ENCODE results near the gene PEX12.
"Not testable (repeated sequence)": the region's sequence is repeated elsewhere in the genome, so short reads cannot be mapped to it uniquely, and the experiment has no call there.

Gene PEX12

DNA sequence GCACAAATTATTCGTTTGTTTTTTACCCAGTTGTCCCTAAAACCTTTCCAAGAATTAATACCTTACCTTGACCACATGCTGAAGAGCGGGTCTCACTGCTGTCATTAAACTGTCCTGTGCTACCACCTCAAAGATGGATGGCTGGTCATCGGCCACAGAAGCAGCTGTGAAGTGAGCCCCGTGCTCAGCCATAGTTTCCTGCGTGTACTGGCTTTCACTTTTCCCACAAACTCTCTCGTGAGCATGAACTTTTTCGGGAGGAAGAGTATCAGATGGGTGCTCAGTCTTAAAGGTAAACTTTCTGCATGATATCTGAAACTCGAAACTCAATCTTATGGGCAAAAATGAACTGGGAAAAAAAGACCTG lies 558 bp downstream of the PEX12 start:
- no peak for DNase-seq

DNA sequence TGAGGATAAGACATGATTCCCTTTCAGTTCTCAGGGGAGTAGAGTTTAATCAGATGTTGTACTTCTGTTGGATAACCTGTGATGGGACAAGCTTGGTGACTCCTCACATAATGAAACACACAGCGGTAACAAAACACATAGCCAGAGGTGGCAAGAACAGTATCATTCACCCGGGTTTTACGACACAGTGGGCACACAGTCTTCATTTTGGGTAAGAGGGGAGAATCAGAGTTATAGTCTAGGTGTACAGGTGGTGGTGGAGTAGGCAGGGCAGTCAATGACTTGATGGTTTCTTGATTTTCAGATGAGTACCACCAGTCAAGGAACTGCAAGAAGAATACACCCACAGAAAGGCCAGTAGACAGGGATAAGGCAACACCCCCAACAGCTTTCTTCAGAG lies 2.6 kb downstream of the PEX12 start:
- no peak for DNase-seq

DNA sequence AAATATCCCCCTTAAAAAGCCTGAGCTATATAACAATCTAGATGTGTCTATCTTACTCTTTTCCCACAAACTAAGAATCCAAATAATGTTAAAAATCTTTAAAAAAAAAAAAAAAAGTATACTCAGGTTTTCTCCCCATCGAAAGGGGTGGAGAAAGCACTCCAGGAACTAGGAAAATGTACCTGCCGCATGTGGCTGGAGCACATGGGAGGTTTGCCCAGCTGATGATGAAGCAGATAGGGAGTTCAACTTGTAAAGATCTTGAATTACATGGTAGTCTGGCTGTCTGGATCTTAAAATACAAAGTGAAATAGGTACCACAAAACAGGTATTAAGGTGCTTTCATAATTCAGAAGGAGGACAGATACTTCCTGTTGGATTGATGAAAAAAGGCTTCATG lies 9.0 kb downstream of the PEX12 start:
- no peak for DNase-seq

DNA sequence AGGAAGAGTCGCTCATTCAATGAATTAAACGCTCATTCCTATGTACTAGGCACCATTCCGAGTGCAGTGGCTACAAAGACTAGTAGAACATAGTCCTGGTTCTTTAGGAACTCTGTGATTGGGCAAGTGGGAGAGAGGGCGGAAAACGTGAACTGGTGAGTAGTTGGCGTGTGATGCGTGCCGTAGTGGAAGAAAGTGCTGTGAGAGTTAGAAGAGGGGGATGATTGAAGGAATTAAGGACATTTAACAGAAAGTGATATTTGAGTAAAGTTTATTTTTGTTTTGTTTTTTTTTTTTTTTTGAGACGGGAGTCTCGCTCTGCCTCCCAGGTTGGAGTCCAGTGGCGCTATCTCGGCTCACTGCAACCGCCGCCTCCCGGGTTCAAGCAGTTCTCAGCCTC lies 9.8 kb downstream of the PEX12 start:
- peak; percentile 33 for DNase-seq

DNA sequence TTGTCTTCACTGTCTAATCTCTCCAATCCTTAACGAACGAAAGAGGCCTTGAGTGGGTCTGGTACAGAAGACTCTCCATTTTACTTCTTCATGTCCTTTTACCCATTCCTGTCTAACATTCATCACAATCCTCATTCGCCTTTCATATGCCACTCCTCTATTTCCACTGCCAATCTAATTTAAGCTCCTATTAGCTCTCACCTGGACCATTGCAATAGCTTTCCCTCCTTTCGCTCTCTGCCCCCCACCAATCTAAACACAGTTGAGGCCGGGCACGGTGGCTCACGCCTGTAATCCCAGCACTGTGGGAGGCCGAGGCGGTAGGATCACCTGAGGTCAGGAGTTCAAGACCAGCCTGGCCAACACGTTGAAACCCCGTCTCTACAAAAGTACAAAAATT lies 11.4 kb downstream of the PEX12 start:
- no peak for DNase-seq

DNA sequence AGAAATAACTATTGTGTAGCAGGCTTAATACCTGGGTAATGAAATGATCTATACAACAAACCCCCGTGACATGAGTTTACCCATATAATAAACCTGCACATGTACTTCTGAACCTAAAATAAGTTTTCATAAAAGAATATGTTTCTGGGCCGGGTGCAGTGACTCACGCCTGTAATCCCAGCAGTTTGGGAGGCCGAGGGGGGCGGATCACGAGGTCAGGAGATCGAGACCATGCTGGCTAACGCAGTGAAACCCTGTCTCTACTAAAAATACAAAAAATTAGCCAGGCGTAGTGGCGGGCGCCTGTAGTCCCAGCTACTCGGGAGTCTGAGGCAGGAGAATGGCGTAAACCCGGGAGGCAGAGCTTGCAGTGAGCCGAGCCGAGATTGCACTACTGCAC lies 15.2 kb downstream of the PEX12 start:
- not testable (repeated sequence) for DNase-seq

DNA sequence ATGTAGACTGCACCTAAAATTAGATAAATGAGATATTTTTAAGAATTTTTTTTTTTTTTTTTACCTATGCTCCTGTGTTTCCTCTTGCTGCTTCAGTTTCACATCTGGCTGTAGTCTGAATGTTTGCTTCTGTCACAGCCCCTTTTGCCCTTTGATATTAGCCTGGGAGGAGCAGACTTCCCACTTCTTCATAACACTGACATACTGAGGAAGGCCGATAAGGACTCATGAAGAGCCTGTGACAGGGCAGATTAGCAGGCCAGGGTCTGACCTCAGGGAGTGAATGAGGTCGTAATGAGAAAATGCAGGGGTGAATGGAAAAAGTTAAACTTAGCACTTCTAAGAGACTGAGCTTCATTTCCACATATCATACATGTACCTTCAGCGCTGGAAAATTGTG lies 17.7 kb downstream of the PEX12 start, which contains the start of gene SLFN14:
TSS of gene SLFN14 (minus strand) at position 117 of the 400 bp plus-strand sequence. CDS start 2,757 bp downstream, outside the sequence.
- DNase-seq = no peak

DNA sequence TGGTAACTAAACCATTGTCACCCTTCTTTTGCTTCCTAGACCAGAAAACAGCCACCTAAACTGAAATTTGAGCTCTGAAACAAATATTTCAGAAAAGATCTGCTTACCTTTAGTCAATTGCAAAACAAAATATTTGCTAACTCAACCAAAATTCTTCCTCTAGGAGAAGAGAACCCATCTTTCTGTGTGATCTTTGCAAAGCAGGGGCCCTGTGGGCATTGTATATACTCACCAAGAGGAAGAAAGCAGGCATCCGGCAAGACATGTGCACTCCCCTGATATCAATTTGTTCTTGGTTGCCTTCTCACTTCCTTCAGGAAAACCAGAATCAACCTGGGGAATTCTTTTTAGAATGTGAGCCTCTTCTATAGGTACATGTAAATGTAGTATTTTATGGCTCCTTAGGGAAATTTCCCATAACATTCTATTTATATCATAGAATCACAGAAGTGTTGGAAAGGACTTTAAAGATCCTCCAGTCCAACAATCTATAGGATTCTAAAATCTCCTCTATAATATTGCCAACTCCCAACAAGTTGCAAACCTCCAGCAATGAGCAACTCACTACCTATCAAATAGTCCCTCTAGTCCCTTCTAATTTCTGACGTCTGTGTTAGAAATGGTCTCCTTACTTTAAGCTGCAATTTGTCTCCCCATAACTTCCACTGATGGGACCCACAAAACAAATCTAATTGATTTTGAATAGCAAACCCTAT lies 18.7 kb downstream of the PEX12 start:
- no peak for DNase-seq

DNA sequence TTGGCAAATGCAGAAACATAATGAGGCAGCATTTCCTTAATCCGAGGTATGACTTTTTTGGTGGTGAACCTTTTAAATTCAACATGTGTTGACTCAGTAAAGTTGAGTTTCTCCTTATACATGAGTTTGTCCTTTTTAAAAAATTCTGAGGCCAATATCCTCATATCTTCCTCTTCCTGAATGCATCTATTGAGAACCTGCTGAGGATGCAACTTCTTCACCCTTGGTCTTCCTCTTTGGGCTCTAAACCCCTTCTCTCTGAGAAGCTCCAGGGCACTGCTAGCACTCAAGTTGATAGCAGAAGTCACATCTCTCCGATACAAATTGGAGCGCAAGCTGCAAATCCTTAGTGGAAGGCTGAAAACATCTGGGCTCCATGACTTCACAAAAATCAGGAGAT lies 21.0 kb downstream of the PEX12 start:
- DNase-seq = no peak

DNA sequence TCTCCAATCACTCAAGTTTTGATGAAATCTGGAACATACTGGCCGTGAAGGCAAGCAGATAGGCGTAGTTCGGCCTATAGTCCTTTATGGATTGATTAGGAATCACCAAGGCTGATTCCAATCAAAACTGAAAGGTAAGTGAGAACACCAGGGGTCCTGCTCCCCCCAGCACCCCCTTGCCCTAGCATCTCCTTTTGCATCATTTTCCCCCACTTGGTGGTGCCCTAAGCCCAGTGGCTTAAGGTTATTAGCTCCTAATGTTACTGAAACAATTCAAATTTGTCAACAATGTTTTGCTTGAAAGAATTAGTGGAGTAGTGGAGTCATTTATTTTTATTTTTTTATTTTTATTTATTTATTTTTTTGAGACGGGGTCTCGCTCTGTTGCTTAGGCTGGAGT lies 22.7 kb downstream of the PEX12 start:
- no peak for DNase-seq

DNA sequence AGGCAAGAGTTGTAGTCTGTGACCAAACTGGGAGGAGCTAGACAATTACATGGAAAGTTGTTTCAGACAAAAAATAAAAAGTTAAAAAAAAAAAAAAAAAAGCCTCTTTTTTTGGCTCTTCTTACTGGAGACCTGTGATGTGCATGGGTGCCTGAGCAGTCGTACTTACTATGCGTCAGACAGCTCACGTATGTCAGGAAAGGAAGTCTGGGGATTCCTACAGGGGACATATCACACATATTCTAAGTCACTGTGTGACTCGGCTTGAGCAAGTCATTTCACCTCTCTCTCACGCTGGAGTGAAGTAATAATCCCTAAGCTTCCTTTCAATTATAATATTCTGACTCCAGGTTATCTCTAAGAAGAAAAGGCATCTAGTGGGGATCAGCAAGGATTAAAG lies 23.7 kb downstream of the PEX12 start:
- DNase-seq = no peak

DNA sequence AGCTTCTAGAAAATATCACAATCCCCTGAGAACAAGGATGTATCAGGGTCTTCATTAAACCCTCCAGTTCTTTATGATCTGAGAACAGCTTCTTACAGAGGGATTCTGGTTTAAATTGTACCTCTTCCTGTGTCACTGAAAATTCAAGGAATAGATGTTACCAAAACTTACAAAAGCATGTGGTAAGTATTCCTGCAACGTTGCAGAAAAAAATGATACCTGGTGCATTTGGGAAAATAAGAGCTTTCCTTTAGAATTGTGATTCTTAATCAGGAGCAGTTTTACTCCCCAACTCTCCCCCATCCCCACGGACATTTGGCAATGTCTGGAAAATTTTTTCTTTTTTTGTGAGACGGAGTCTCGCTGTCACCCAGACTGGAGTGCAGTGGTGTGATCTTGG lies 25.1 kb downstream of the PEX12 start:
- no peak for DNase-seq

DNA sequence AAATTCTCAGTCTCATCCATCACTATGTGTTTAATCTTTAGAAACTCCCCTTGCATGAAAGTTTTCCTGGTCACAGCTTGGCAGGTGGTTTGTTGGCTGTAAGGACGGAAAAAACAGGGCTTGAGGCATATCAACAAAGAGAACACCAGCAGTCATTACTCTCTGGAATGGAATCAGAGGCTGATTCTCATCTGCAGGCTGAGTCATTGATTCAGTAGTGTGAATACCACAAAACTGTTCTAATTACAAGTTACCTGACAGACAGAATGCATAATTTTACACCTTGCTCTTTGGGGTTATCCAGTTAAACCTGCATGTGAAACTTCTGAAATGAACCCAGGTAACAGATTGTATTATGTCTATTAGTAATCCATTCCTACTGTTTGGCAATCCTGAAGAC lies 29.4 kb downstream of the PEX12 start:
- no peak for DNase-seq

DNA sequence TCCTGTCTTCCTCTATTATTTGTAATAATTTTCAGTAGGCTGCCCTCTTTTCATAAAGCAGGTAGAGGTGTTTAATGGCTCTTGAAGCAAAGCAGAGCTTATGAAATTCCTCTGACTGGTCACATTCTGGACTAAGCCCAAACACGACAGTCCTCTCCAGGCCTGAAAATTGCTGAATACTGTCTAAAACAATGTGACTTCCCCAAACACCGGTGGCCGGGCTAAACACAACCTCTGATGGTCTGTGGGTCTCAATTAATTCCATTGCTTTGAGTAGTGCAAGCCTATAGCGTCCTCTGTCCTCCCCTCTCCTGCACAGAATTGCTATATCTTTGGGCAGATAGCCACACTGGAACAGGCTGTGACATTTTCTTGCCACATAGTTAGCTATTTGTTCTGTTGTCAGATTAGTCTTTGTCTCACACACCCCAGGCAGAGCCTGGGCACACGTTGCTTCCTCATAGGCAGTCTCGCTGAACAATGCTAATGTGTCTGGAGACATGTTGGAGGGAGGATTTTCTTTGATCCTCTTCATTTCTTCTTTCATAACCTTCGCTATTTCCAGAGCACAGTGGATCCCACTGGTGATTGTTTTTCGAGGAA lies 30.1 kb downstream of the PEX12 start:
- DNase-seq = no peak

DNA sequence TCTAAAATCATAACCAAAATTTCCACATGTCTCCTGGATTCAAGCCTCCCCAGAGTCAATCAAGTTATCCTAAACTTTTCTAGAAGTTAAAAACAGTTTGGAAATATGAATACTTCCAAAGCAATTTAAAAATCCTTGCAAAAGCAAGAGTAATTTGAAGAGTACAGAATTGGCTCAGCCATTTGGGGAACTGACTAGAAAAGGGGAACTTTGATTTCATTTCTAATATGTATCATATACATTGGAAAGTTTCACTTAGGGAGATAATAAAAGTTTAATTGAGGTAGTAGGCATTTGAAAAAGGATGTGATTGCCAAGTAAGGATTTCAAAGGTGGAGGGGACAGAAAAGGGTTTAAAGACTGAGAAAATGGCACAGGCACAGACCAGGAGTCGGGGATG lies 31.9 kb downstream of the PEX12 start:
- DNase-seq = no peak

DNA sequence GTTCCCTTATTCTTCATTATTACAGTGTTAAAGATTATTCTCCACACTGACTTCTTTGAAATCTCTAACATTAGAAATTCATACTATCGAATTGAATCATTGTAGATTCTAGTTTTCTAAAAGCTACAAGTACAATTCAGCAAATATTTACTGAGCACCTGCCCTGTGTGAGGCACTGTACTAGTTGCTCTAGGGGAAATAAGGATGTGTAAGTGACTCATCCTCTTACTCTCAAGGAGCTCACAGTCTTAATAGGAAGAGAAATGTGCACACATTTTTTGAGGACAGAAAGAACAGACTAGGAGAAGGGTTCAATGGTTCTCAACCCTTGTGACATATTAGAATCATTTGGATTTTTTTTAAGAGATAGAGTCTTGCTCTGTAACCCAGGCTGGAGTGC lies 33.2 kb downstream of the PEX12 start:
- DNase-seq = no peak

DNA sequence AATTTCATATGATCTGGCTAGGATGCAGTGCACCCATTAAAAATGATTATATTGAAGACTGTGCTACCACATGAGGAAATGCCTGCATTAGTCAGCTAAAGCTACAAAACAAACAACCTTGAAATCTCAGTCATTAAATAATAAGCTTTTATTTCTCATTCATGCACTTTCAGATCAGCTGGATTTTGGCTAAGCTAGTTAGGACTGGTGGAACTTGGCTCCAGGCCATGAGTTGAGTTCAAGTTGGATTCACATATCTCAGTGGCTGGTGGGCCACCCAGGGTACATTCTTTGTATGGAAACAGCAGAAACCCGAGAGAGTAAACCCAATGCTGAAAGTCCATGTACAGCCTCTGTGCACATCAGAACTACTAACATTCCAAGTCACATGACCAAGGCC lies 34.5 kb downstream of the PEX12 start:
- DNase-seq = no peak

DNA sequence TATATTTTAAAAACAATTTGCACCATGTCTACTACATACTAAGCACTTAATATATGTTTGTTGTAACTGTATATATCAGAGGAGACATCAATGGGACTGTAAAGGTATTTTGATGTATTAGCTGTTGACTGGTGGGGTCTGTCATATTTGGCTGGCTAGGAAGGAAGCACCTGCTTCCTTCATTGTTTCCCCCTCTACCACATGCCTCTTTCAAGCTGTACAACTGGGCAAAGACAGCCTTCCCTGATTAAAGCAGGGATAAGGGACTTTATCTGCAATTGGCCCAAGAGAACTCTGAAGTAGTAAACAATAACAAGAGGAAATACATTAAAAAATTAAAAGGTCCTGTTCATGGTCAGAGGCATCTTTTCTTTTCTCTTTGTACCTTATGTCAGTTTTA lies 35.4 kb downstream of the PEX12 start:
- no peak for DNase-seq

DNA sequence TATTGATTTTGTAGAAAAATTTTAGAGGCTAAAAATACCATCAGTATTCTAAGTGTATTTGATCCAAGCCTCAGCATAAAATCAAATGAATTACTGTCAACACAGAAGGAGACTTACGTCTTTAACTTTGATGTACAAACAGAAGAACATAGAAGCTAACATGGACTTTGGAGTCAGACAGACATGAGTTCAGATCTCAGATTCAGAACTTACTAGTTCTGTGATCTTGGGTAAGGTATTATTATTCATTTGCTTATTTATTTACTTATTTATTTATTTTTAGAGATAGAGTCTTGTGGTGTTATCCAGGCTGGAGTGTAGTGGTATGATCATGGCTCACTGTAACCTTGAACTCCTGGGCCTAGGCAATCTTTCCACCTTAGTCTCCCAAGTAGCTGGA lies 36.9 kb downstream of the PEX12 start:
- DNase-seq = no peak

DNA sequence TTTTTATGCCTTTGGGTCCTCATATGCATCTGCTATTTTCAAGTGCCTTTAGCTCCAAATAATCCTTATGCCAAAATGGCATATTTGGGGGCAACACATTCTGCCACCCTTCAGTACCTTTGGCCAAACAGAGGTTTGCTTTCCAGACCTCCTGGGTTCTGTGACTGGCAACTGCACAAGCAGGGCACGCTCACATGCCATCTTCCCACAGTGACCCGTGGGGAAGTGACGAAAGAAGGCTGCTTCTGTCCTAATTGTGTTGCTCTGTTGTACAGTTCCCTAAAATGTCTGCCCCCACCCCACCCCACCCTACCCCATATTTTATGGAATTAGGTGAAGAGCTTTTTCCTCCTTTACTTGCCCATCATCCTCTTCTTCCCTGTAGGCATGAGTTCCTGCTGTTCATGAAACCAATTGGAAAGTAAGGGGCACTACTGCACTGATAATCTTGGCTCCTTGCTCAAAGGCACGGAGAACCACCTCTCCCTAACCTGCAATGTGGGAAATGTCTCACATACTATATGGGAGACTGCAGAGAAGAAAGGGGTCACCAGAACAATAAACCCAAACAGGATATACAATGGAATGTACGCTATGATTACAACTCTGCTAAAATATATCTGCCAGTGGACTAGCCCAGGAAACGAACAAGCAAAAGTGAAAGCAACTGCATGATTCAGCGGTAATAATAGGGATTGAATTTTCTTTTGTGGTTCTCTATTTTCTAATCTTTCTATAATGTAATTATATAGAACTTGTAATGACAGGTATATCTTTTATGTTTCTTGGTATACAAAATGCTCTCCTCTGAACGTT lies 37.6 kb downstream of the PEX12 start:
- peak; percentile 28 for DNase-seq

DNA sequence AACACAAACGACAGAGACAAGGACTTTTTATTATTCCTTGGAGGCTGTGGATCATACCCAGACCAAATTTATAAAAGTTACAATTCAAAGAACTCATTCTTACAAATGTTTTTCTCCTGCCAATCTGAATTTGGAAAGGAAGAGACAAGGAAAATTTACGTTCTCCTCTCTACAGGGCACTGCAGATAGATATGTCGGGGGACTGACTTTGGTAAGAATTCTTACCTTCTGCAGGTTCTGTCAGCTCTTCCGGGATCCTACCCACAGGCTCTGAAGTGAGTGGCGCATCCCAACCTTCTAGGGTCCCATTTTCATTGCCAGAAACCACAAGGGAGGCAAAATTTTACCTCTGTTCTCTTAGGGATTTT lies 38.7 kb downstream of the PEX12 start:
- DNase-seq = no peak

DNA sequence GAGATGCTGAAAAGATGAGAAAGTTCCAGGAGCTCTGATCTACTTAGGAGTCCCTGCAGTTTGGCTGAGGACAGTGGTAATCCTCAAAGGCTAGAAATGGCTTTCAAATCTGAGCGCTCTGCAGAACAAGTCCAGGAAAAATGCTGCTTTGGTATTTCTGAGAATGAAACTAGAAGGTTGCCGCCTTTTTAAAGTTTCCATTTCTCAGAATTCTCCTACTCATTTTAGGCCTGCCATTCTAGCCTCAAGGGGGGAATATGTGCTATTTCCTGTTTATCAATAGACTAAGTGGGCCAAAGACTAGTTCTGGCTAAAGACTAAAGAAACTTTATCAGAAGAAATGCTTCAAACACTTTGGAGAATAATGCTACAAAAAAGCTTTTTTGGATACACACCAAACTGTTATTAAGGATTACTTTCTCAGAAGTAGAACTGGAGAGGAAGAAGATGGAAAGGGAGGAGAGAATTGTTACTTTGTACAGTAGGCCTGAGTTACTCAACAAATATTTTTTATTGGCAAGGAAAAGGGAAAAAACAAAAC lies 40.7 kb downstream of the PEX12 start, which contains the start of gene SLFN12L:
TSS of gene SLFN12L (minus strand) at position 78 of the 541 bp plus-strand sequence. CDS start 15,314 bp downstream, outside the sequence.
- DNase-seq = no peak

DNA sequence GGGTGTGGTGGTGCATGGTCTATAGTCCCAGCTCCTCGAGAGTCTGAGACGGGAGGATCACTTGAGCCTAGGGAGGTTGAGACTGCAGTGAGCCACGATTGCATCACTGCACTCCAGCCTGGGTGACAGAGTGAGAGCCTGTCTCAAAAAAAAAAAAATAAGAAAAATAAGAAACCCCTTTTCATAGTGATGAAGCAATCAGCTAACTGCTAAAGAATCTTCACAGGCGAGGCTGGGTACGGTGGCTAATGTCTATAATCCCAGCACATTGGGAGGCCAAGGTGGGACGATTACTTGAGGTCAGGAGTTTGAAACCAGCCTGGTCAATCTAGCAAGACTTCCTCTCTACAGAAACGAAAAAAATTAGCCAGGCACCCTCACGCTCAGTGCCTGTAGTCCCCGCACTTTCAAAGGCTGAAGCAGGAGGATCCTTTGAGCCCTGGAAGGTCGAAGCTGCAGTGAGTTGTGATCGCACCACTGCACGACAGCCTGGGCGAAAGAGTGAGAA lies 41.7 kb downstream of the PEX12 start:
- DNase-seq = no peak

DNA sequence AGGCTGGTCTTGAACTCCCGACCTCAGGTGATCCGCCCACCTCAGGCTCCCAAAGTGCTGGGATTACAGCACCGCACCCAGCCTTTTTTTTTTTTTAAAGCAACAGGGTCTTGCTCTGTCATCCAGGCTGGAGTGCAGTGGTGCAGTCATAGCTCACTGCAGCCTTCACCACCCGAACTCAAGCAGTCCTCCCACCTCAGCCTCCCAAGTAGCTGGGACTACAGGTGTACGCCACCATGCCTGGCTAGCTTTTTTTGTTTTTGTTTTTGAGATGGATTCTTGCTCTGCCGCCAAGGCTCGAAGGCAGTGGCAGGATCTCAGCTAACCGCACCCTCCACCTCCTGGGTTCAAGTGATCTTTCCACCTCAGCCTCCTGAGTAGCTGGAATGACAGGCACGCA lies 43.0 kb downstream of the PEX12 start:
- not testable (repeated sequence) for DNase-seq

Data from stimulated activated CD4-positive, alpha-beta T cell treated with anti-CD3 and anti-CD28 coated beads, Interleukin-12 subunit alpha, Interleukin-12 subunit beta, amount 100 ng/mL, for 4 hours (primary cell).